Superior temporal gyrus (tissue), 1 donor: Measurements from ENCODE around the gene TERT.

Experiments
- DNase-seq: peaks from one replicate; pipeline ENCODE4 v3.0.0-alpha.2; 2016; ENCODE audit errors: extremely low spot score

Gene TERT

DNA sequence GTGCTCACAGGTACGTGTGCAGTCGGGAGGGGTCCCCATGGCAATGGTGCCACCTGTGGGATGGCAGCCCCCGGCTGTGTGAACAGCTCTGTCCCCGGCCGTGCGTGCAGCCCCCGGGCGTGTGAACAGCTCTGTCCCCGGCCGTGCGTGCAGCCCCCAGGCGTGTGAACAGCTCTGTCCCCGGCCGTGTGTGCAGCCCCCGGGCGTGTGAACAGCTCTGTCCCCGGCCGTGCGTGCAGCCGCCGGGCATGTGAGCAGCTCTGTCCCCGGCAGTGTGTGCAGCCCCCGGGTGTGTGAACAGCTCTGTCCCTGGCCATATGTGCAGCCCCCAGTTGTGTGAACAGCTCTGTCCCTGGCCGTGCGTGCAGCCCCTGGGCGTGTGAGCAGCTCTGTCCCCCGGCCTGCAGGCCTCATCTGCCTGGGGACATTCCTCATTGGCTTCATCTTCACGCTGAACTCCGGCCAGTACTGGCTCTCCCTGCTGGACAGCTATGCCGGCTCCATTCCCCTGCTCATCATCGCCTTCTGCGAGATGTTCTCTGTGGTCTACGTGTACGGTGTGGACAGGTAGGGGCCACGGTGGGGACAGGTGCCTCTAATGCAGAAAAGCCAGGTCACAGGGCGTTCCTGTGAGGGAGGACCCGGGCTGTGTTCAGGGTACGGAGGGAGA is 75.6 kb downstream of the TERT start:
- no peak for DNase-seq

GRCh38 chr5:1218351-1219080 is 76.4 kb downstream of the TERT start:
- no peak for DNase-seq

GRCh38 chr5:1217596-1218206 is 77.2 kb downstream of the TERT start:
- no peak for DNase-seq

GRCh38 chr5:1216918-1217295 is 78.0 kb downstream of the TERT start:
- DNase-seq = no peak

DNA sequence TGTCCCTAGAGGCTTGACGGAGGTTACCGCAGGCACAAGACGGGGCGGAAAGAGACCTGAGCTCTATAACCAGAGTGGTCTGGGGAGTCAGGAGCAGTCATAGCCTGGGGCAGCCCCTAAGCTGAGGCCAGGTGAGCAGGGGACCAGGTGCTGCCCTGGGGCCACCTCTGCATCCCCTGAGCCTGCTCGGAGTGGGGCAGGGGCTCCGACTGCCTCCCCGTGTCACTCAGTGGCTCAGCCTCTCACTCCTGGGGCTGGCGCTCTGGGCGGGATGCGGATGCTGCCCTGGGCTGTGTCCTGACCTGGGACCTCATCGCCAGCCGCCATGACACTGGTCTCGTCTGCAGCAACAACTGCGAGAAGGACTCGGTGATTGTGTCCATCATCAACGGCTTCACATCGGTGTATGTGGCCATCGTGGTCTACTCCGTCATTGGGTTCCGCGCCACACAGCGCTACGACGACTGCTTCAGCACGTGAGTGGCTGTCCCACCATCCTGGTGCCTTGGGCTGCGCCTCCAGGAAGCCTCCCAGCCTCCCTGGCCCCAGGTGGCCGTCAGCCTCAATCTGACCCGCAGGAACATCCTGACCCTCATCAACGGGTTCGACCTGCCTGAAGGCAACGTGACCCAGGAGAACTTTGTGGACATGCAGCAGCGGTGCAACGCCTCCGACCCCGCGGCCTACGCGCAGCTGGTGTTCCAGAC is 78.5 kb downstream of the TERT start:
- no peak for DNase-seq

DNA sequence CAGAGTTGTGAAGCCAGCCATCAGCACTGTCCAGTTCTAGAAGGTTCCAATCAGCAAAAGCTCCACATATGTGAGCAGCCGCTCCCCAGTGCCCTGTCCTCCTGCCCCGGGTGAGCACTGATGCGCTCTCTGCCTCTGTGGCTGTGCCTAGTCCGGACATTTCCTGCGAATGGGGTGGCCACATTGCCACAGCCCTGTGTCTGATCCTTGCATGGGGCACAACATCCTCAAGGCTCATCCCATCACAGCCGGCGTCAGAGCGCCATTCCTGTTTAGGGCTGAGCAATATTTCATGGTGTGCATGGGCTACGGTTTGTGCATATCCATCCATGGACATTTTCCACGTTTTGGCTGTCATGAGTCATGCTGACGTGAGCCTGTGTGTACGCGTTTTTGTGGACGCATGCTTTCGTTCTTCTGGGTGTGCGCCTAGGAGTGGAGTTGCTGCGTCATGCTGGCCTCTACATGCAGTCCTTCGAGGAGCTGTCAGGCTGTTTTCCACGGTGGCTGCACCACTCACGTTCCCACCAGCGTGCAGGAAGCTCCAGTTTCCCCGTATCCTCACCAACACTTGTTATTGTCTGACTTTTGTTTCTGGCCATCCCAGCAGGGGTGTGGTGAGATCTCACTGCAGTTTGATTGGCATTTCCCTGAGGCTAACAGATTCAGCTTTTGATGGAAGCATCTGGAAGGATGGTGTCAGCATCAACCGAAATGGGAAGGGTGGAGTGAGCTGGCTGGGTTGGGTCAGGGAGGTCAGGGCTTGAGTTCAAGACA is 79.4 kb downstream of the TERT start:
- no peak for DNase-seq

GRCh38 chr5:1214936-1215220 is 80.0 kb downstream of the TERT start:
- DNase-seq = no peak

GRCh38 chr5:1214163-1214935 is 80.5 kb downstream of the TERT start:
- no peak for DNase-seq

- DNase-seq = no peak
Observed at GRCh38 chr5:1213508-1214162, 81.2 kb downstream of the TERT start.

DNA sequence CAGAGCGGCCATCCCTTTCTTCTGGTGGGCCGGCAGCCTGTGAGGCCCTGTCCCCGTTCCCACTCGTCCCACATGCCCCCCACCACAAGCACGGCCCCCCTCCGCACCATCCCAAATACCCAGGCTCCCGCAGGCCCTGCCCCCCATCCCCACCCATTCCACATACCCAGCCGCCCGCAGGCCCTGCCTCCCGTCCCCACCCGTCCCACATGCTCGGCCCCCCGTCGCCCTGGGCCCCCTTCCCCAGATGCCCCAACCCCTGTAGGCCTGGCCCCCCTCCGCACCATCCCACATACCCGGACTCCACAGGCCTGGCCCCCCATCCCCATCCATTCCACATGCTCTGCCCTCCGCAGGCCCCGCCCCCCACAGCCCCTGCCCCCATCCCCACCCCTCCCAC is 82.0 kb downstream of the TERT start:
- DNase-seq = no peak

DNA sequence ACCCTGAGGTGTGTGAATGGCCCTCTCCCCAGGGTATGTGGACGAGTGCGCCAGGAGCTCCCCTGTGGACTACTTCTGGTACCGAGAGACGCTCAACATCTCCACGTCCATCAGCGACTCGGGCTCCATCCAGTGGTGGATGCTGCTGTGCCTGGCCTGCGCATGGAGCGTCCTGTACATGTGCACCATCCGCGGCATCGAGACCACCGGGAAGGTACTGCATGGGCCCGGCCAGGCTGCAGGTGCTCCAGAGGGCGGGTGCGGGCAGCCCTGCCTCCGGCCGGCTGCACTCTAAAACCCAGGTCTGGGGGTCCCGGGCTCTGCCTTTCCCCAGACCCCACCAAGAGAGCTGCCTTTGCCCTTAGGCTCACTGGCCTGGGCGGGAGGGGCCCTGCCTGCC is 82.6 kb downstream of the TERT start:
- no peak for DNase-seq

DNA sequence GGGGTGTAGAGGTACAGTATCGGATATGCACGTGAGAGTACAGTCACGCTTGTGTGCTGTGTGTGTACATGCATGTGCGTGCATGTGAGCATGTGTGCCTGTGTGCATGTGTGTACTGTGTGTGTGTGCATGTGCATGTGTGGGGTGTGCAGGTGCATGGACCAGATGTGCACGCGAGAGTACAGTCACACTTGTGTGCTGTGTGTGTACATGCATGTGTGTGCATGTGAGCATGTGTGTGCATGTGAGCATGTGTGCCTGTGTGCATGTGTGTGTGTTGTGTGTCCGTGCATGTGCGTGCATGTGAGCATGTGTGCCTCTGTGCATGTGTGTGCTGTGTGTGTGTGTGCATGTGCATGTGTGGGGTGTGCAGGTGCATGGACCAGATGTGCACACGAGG is 83.2 kb downstream of the TERT start:
- no peak for DNase-seq

- DNase-seq = no peak
Observed at GRCh38 chr5:1210832-1211251, 84.0 kb downstream of the TERT start.

- no peak for DNase-seq
Observed at GRCh38 chr5:1209896-1210776, 84.7 kb downstream of the TERT start.

DNA sequence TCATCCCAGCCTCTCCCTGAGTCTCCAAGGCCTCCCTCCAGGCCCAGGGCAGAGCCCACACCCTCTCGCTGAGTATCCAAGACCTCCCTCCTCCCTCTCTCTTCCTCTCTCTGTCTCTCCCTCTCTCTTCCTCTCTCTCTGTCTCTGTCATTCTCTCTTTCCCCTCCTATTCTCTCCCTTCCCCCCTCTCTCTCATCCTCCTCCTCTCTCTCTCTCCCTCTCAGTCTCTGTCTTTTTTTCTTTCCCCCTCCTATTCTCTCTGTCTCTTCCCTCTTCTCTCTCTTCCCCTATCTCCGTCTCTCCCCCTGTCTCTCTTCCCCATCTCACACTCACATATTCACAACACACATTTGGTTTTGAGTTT is 85.4 kb downstream of the TERT start:
- no peak for DNase-seq

DNA sequence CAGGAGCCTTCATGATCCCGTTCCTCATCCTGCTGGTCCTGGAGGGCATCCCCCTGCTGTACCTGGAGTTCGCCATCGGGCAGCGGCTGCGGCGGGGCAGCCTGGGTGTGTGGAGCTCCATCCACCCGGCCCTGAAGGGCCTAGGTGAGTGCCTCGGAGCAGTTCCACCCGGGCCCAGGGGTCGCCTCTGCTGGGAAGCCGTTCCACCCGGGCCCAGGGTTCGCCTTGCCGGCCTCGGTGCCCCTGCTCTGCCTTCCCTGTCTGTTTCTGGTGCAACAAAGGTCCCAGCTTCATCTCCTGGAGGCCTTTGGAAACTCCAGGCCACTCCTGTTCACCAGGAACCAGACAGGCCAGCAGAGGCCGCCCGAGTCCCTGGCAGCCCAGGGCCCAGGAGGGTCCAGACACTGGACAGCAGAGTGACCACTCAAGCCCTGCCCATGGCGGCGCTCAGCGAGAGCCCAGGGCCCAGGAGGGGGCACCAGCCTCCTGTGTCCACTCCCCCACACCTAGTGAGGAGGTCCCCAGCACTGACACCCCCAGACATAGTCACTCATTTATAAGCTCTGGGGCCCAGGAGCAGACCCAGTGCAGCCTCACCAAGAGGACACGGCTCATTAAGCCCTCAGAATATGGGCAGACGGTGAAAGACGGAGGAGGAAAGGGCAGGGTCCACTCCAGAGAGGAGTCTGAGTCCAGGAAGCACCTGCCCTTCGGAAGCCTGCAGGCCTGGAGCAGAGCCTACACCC is 86.0 kb downstream of the TERT start:
- no peak for DNase-seq

- no peak for DNase-seq
Observed at GRCh38 chr5:1208221-1208742, 86.6 kb downstream of the TERT start.

DNA sequence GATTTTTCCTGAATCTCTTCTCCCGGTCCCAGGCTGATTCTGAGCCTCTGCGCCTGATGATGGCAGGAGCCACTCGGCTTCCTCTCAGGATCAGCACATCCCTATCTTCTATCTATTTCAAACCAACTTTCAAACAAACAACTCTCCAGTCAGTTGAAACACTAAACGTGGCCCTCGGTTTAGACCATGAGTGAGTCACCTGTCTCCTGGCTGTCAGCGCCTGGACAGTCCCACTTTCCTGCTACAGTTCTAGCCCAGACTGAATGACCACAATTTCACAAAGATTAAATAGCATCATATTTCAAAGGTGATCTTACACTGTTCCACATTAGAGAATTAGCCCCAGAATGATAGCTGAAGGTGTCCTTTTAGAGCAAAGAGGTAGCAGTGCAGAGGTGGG is 87.3 kb downstream of the TERT start:
- no peak for DNase-seq
